ENCODE data around the gene EPS8. TPM values are rescaled to one million over a fixed set of nuclear protein-coding genes. Genes with fewer than 3 reads are reported as not detected.

The EPS8 gene
- total and polyA plus RNA-seq, 12 donors, result 11.4 to 76.8 (median 26.7) TPM

DNA sequence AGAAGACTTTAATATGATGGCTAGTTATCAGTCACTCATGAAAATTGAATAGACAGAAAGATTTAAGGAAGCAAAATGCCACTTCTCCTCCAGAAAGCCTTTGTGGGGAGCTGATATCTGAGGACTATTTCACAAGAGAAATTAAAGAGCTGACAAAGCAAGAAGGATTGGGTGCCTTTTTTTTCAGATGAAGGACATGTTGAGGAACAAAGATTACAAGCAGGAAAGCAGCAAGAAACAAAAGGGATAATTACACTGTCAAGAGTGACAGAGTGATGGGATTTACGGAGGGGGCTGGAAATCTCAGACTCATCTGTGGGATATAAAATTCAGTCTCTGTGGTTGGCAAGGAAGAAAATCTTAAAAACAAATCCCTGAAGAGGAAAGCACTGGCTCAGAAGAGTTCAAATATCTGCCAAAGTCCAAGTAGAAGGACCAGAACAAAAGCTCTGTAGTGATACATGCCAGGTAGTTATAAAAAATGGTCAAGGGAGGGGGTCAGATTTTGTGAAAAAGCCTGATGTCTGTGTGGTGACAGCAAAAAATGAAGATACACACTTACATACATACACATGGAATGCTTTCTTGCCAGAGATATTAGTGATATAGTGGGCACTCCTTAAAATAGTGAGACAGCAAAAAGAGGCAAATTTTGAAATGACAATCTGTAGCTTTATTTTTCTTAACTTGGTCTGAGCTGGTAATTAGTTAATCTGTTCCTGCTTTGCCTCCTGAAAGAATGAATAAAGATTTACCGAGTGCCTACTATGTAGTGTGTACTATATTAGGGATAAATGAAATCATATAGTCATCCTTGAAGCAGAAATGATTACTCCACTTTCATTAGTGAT lies 62.9 kb downstream of the EPS8 start:
- peaks cover 0 to 14% of the 10 kb centered on the region in 2 donors for H3K4me1 ChIP-seq (replicated peaks in 1 of 2)
- no peaks in the 10 kb centered on the region for H3K9me3 ChIP-seq (replicated peaks in 1 of 3)
- 53 to 62% (median 55%) methylated on average over 2 of the region's 2 CpGs for WGBS, 4 donors
- intact Hi-C loops (cut with DNase I), result no loop called here
- H3K27ac ChIP-seq, result no peak overlapping the region
- H3K4me3 ChIP-seq, result no peak overlapping the region
- H3K27me3 ChIP-seq, result no peaks in the 10 kb centered on the region
- TF ChIP-seq POLR2A (IDR thresholded peaks at IDR 0.05), result no peak
- TF ChIP-seq, protein P1, sequence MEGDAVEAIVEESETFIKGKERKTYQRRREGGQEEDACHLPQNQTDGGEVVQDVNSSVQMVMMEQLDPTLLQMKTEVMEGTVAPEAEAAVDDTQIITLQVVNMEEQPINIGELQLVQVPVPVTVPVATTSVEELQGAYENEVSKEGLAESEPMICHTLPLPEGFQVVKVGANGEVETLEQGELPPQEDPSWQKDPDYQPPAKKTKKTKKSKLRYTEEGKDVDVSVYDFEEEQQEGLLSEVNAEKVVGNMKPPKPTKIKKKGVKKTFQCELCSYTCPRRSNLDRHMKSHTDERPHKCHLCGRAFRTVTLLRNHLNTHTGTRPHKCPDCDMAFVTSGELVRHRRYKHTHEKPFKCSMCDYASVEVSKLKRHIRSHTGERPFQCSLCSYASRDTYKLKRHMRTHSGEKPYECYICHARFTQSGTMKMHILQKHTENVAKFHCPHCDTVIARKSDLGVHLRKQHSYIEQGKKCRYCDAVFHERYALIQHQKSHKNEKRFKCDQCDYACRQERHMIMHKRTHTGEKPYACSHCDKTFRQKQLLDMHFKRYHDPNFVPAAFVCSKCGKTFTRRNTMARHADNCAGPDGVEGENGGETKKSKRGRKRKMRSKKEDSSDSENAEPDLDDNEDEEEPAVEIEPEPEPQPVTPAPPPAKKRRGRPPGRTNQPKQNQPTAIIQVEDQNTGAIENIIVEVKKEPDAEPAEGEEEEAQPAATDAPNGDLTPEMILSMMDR (IDR thresholded peaks at IDR 0.05), result no peak
- no peaks in the 10 kb centered on the region for H3K36me3 ChIP-seq (replicated peaks in 1 of 2)
- DNase-seq, result no peak

DNA sequence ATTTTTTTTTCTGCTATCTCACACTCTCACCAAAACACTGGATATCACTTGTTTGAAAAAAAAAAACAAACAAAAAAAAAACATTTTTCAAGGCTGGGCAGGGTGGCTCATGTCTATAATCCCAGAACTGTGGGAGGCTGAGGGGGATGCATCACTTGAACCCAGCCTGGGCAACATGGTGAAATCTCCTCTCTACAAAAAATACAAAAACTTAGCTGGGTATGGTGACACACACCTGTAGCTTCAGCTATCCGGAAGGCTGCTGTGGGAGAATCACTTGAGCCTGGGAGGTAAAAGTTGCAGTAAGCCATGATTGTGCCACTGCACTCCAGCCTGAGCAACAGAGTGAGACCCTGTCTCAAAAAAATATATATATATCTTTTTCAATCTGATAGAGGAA lies 66.2 kb downstream of the EPS8 start:
- Histone ChIP-seq H3K27ac (no peak overlapping the region), H3K36me3 (replicated peaks in 1 of 2) (no peaks in the 10 kb centered on the region), H3K4me3 (no peak overlapping the region), H3K4me1 (replicated peaks in 1 of 2) (peaks cover 0 to 13% of the 10 kb centered on the region in 2 donors), H3K9me3 (replicated peaks in 1 of 3) (no peaks in the 10 kb centered on the region), H3K27me3 (no peaks in the 10 kb centered on the region)
- no peak for DNase-seq
- intact Hi-C loops (cut with DNase I), result no loop called here
- WGBS, 4 donors, result 94 to 100% (median 98%) methylated on average over 1 of the region's 1 CpG
- TF ChIP-seq POLR2A (IDR thresholded peaks at IDR 0.05), result no peak

DNA sequence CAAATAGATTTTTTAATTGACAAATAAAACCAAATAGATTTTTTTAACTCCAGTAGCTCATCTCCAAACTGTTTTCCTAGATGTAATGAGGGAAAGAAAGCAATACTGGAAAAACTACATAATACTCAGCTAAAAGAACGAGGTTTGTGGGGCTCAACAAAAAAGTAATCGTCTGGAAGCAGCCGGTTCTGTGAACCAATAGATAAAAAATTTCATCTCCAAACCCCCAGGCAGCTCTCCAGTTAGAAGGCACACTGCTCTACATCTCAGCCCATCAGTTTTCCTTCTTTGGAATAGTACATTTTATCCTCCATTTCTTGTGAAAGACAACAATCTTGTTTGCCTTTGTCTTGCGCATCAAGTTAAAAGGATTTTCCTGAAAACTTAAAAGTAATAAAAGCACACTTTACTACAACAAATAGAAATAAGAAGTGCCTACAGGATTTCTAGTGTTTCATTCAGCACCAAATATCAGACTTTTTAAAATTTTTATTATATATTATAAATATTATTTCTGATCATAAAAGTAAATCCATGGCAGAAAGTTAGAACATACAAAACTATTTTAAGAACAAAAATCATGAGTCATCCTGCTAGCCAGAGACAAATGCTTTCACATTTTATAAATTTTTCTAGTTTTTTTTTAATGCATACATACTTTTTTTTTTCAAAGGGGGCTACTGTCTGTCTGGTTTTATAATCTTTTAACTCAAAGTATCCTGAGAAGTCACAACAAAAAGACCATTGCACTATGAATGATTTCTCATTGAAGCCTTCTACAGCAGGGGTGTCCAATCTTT lies 67.7 kb downstream of the EPS8 start:
- Histone ChIP-seq H3K27me3 (no peaks in the 10 kb centered on the region), H3K4me3 (no peak overlapping the region), H3K4me1 (replicated peaks in 1 of 2) (peaks cover 0 to 7% of the 10 kb centered on the region in 2 donors), H3K36me3 (replicated peaks in 1 of 2) (no peaks in the 10 kb centered on the region), H3K9me3 (replicated peaks in 1 of 3) (no peaks in the 10 kb centered on the region), H3K27ac (no peak overlapping the region)
- 81 to 93% (median 86%) methylated on average over 4 of the region's 4 CpGs for WGBS, 4 donors
- no peak for TF ChIP-seq POLR2A (IDR thresholded peaks at IDR 0.05)
- TF ChIP-seq, protein P1 (IDR thresholded peaks at IDR 0.05), result no peak
- intact Hi-C loops (cut with DNase I), result no loop called here
- no peak for DNase-seq

DNA sequence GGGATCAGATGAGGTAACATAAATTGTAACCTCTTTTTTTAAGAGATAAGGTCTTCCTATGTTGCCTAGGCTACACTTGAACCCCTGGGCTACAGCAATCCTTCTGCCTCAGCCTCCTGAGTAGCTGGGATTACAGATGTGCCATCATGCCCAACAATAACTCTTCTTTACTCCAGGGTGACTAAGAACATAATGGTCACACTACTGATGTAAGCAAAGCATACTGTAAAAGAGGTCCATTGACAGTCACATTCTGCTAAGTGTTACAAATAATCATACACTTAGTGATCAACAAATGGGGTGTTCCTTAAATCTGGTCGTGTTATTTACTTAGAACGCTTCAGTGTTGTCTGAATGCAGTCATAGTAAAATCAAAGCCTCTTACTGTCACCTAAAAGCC lies 68.9 kb downstream of the EPS8 start:
- 75 to 82% (median 78%) methylated on average over 2 of the region's 2 CpGs for WGBS, 4 donors
- DNase-seq, result no peak
- Histone ChIP-seq H3K4me1 (replicated peaks in 1 of 2) (peaks cover 0 to 6% of the 10 kb centered on the region in 2 donors), H3K27ac (no peak overlapping the region), H3K36me3 (replicated peaks in 1 of 2) (no peaks in the 10 kb centered on the region), H3K27me3 (no peaks in the 10 kb centered on the region), H3K4me3 (no peak overlapping the region), H3K9me3 (replicated peaks in 1 of 3) (no peaks in the 10 kb centered on the region)
- intact Hi-C loops (cut with DNase I), result no loop called here
- no peak for TF ChIP-seq POLR2A (IDR thresholded peaks at IDR 0.05)
- TF ChIP-seq, protein P1 (IDR thresholded peaks at IDR 0.05), result no peak

All from adrenal gland (tissue), 12 donors.